ENCODE results near the gene FAM219A.
"Not testable (repeated sequence)": the region's sequence is repeated elsewhere in the genome, so short reads cannot be mapped to it uniquely, and the experiment has no call there.

FAM219A gene

DNA sequence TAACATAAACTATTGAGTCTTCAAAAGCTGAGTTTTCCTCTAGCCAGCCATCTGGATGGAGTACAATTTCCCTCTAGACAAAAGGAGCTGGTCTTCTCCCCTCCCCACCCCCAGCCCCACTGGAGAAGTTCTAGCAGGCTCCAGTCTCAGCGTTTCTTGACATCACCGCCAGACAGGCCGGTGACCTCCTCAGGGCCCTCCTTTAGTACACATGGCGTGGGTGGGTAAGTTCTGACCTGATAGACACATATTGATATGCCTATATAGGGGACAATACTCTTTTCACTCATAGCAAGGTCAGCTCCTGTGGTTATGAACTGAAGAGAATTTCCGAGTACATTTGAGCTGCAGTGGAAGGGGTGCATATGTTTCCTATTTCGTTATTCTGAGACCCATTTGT lies 27.5 kb upstream of the FAM219A start:
- DNase-seq (ENCODE audit: low read depth): no peak
- H3K4me3 ChIP-seq (ENCODE audit: low read length): no peak overlapping the region
- TF ChIP-seq CTCF (IDR thresholded peaks at IDR 0.05; ENCODE audit: insufficient read depth, low read depth, low read length, missing control alignments): no peak

GRCh38 chr9:34484678-34485077 lies 26.3 kb upstream of the FAM219A start:
- no peak for TF ChIP-seq CTCF (IDR thresholded peaks at IDR 0.05; ENCODE audit: insufficient read depth, low read depth, low read length, missing control alignments)
- DNase-seq (ENCODE audit: low read depth): peak; percentile 50
- no peak overlapping the region for H3K4me3 ChIP-seq (ENCODE audit: low read length)

DNA sequence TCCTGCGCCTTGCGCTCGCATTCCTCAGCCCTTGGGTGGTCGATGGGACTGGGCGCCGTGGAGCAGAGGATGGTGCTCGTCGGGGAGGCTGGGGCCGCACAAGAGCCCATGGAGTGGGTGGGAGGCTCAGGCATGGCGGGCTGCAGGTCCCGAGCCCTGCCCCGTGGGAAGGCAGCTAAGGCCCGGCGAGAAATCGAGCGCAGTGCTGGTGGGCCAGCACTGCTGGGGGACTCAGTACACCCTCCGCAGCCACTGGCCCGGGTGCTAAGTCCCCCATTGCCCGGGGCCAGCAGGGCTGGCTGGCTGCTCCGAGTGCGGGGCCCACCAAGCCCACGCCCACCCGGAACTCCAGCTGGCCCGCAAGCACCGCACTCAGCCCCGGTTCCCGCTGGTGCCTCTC lies 24.4 kb upstream of the FAM219A start:
- H3K4me3 ChIP-seq (ENCODE audit: low read length); DNase-seq (ENCODE audit: low read depth): not testable (repeated sequence)

GRCh38 chr9:34481620-34482019 lies 23.2 kb upstream of the FAM219A start:
- DNase-seq (ENCODE audit: low read depth); H3K4me3 ChIP-seq (ENCODE audit: low read length): not testable (repeated sequence)

DNA sequence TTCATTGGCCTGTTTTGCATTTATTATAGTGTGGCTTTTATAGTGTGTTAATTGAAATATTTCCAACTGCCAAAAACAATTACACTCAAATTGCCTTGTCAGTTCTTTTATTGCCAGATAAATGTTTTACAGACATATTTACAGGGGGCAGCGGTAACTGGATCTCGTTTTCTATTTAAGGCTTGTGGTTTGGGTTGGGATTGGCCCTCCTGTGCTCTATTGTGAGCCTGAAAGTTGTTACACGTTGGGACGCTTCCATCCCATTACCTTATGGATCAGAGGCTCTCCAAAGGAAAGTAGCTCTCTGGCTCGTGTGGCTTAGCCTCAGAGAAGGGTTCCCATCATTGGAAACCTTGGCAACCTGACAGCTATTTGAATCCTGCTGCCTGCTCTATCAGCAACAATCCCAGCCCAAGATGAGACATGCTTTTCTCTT lies 21.1 kb upstream of the FAM219A start:
- no peak for DNase-seq (ENCODE audit: low read depth)
- no peak for TF ChIP-seq CTCF (IDR thresholded peaks at IDR 0.05; ENCODE audit: insufficient read depth, low read depth, low read length, missing control alignments)
- no peak overlapping the region for H3K4me3 ChIP-seq (ENCODE audit: low read length)

- no peak overlapping the region for H3K4me3 ChIP-seq (ENCODE audit: low read length)
These were observed 19.2 kb upstream of the FAM219A start for GRCh38 chr9:34477541-34477940.

GRCh38 chr9:34475097-34475496 lies 16.7 kb upstream of the FAM219A start:
- TF ChIP-seq CTCF (IDR thresholded peaks at IDR 0.05; ENCODE audit: insufficient read depth, low read depth, low read length, missing control alignments): no peak
- DNase-seq (ENCODE audit: low read depth): no peak

More at GRCh38 chr9:34477541-34477940, 19.2 kb upstream of the FAM219A start:
- no peak for DNase-seq (ENCODE audit: low read depth)
- no peak for TF ChIP-seq CTCF (IDR thresholded peaks at IDR 0.05; ENCODE audit: insufficient read depth, low read depth, low read length, missing control alignments)

DNA sequence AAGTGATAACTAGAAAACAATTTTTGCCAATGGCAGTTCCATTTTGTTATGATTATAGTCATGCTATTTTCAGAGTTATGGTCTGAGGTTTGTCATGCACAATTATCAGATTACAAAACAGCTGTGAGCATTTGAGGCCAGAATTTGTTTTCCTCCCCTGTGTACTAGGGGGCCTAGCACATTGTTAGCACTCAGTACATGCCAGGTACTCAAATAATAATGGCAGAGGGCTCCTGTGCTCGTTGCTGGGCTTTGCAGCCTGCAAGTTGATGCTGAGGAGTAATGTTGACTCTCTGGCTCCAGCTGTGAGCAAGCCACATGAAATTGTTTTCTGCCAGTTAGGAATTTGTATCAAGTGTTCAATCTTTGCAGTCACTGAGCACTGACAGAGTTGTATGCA lies 7.1 kb upstream of the FAM219A start:
- DNase-seq (ENCODE audit: low read depth): no peak
- TF ChIP-seq CTCF (IDR thresholded peaks at IDR 0.05; ENCODE audit: insufficient read depth, low read depth, low read length, missing control alignments): no peak
- no peak overlapping the region for H3K4me3 ChIP-seq (ENCODE audit: low read length)

More at GRCh38 chr9:34475097-34475496, 16.7 kb upstream of the FAM219A start:
- no peak overlapping the region for H3K4me3 ChIP-seq (ENCODE audit: low read length)
